Neural cell (in vitro differentiated cells): ENCODE results near the gene PRKD1. TPM values are rescaled to one million over a fixed set of nuclear protein-coding genes. Genes with fewer than 3 reads are reported as not detected.

Experiments used
- polyA plus RNA-seq: library from polyadenylated mRNA; depleted of rRNA; stranded (reverse); fragments of >200 nt; gene quantifications from 2 replicates; pipeline ENCODE4 v1.2.3, GENCODE V29; 2014
- small RNA-seq, 3 experiments: library from RNA; depleted of rRNA; stranded (forward); fragments of <200 nt; gene quantifications; one replicate each; pipeline ENCODE3, GENCODE V24; 2012

Gene PRKD1
- polyA plus RNA-seq, 1 donor from 2014 or later, result 9.6 TPM

Small RNA genes within 50 kb of the gene (small RNA-seq; reads per million reads assigned to genes)
- 0 reads per million in 3 experiments for gene RNU6-1234P
